Measurements from ENCODE around the gene SLC34A3.

Gene SLC34A3

DNA sequence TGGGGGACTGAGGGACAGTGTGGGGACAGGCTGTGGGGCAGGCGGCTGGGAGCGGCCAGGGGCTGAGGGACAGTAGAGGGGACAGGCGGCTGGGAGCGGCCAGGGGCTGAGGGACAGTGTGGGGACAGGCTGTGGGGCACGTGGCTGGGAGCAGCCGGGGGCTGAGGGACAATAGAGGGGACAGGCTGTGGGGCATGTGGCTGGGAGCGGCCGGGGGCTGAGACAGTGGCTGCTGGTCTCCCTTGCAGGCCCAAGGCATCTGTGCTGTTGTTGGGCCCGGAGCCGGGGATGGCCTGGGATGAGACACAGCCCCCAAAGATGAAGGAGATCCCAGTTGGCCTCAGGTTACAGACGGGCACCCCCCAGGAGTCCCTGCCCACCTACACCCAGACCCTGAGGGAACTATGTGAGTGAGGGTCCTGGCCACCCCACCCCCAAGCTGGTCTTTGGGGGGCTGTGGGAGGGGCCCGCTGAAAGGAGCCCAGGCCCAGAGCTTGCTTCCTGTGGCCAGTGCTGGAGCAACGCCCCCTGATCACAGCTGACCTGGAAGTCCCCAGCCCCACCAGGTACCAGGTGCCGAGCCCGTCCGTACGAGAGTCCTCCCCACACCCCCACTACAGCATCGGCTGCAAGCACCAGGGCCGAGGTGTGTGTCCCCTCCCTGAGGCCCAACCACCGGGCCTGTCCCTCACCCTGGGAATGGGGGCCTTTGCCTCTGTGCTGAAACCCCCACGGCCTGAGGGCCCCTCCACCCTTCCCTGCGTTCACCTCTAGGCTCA, 21.0 kb downstream of the SLC34A3 start:
- H3K9ac ChIP-seq: no peak overlapping the region; a peak in 1 of 22 replicates
- H3K36me3 ChIP-seq: peaks cover 2 to 8% (median 6%) of the 10 kb centered on the region in 11 experiments; a peak in 18 of 22 replicates
- peaks cover 24 to 62% (median 45%) of the 10 kb centered on the region in 10 experiments for H3K4me1 ChIP-seq
- H3K27me3 ChIP-seq: no peaks in the 10 kb centered on the region
- no peak for TF ChIP-seq Cebpa-rat (IDR thresholded peaks at IDR 0.05)
- H3K27ac ChIP-seq: no peak overlapping the region
- H3K4me3 ChIP-seq: no peak overlapping the region
- H3K9me3 ChIP-seq (replicated peaks in 1 of 11): no peaks in the 10 kb centered on the region
- no peak overlapping the region for H3K4me2 ChIP-seq
- peaks cover 4 to 19% (median 13%) of the 10 kb centered on the region in 11 experiments; a peak in 20 of 22 replicates for H4K20me1 ChIP-seq

DNA sequence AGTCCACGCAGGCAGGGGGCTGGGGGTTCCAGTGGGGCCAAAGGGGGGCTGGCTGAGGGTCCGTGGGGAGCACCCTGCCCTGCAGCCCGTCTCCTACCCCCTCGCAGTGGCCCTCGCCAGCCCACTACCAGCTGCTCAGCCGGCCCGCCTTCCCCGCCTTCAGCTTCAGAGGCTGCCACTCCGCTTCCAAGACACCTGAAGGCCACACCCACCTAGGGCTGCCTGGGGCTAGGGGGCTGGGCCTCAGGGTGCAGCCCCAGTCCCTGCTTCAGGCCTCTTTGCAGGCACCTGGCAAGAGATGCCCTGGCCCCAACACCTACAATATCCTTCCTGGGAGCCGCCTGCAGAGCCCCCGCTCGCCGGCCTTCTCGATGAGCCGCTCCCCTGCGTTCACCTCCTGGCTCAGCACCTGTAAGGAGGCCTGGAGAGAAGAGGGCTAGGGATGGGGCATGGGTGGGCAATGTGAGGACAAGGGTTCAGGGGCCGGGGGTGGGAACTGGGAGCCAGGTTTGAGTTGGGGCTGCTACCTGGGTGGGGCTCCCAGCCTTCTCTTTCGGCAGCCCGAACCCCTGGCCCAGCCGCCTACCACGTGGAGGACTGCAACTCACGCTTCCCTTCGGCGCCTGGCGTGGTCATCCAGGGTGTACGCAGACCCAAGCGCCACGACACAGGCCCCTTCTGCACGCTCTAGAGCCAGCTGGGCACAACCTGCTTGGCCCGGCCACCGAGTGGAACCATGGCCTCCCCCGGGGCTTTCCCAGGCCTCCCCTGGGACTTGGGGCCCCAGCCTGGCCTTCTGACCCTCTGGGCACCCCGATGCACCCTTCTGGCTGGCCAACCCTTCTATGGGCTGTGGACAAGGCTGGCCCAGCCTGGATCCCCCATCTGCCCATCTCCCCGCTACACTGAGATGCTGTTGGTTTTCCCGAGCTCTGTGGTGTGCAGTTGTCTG, 22.1 kb downstream of the SLC34A3 start:
- Histone ChIP-seq H3K9ac (peak overlapping the region in 4 of 11 experiments; percentile 88 to 95 (median 94); a peak in 4 of 22 replicates), H3K36me3 (peaks cover 10 to 18% (median 14%) of the 10 kb centered on the region in 11 experiments; a peak in 19 of 22 replicates), H3K27ac (no peak overlapping the region), H3K4me2 (peak overlapping the region; percentile 95 to 100 (median 99); a peak in 21 of 22 replicates), H4K20me1 (peaks cover 7 to 26% (median 19%) of the 10 kb centered on the region in 11 experiments; a peak in 20 of 22 replicates), H3K9me3 (replicated peaks in 1 of 11) (no peaks in the 10 kb centered on the region), H3K4me1 (peaks cover 33 to 62% (median 52%) of the 10 kb centered on the region in 10 experiments), H3K4me3 (no peak overlapping the region), H3K27me3 (no peaks in the 10 kb centered on the region)
- TF ChIP-seq Cebpa-rat (IDR thresholded peaks at IDR 0.05): no peak

DNA sequence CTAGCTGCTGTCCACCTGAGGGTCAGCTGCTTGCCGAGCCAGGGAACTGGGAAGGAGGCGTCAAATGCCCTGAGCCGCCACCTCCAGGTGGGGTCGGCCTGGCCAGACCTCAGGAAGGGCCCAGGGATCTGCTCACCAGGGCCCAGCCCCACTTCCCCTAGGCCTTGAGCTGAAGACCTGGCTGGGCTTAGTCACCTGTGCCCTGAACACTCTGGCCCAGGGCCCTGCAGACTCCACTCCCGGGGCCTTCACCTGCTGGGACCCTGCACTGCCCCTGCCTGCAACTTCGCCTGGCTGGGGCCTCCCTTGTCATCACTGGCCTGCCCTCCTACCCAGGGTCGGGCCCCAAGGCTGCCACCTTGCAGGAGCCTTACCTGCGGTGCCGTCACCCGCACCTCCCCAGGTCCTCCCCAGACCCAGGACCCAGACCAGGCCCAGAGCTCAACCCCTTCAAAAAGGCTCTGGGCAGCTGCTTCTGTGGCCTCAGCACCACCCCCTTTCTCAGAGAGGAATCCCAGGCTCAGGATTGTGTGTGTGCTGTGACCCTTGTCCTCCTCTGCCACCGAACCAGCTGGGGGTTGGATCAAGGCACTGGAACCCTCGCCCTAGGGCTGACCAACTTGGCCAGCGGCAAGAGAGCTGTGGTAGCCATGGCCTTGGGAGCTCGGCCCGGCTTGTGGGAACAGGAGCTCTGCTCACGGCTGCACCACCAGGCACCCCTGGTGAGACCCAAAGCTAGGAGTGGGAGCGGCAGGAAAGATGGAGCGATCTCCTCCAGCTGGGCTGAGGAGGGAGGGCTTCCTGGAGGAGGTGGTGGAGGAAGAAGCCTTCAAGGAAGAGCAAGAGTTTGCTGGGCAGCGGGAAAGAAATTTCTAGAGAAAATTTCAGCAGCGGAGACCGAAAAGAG, 23.3 kb downstream of the SLC34A3 start:
- H3K4me2 ChIP-seq: peak overlapping the region; percentile 95 to 100 (median 99)
- H4K20me1 ChIP-seq: peaks cover 8 to 38% (median 19%) of the 10 kb centered on the region in 11 experiments; a peak in 20 of 22 replicates
- H3K9ac ChIP-seq: peak overlapping the region; percentile 83 to 97 (median 90)
- peaks cover 39 to 70% (median 57%) of the 10 kb centered on the region in 10 experiments for H3K4me1 ChIP-seq
- H3K27ac ChIP-seq: peak overlapping the region in 10 of 11 experiments; percentile 61 to 91 (median 84); a peak in 17 of 22 replicates
- H3K4me3 ChIP-seq: peak overlapping the region; percentile 86 to 100 (median 97)
- no peaks in the 10 kb centered on the region for H3K9me3 ChIP-seq (replicated peaks in 1 of 11)
- peaks cover 16 to 30% (median 25%) of the 10 kb centered on the region in 11 experiments for H3K36me3 ChIP-seq
- TF ChIP-seq Cebpa-rat (IDR thresholded peaks at IDR 0.05): no peak
- H3K27me3 ChIP-seq: no peaks in the 10 kb centered on the region

DNA sequence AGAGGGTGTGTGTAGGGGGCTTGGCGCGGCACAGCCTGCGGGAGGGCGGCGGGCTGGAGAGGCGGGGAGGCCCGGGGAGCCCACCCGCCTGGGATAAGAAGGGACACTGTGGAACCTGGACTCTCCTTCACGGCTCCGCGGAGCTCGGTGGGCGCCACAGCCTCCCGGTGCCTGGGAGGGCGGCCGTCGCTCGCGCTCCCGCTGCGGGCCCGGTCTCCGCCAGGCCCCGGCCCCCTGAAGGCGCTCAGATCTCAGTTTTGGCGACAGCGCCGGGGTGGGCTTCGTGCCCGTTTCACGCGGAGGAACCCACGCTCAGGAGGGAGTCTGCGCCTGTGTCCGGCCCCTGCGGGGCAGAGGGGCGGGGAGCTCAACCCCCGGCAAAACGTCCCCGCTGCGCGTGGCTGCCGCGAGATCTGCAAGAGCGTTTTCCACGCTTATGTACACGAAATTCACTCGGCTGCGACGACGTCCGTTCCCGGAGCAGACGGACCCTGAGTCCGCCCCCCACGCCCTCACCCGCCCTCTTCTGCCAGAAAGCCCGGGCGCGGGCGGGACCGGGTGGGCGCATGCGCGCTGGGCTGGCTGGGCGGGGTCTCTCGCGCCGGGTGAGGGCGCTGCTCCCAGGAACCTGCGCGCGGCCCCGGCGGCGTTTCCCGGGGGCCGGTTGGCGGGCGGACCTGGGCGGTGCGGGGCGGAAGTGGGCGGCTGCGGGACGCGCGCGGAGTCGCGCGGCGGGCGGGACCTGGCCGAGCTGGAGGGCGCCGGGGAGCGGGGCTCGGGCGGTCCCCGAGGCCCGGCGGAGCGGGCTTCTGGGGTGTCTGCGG, 24.1 kb downstream of the SLC34A3 start, which contains the start of gene NELFB:
Gene NELFB (plus strand): TSS at position 704 of the 824 bp plus-strand sequence.
- peaks cover 43 to 74% (median 59%) of the 10 kb centered on the region in 10 experiments for H3K4me1 ChIP-seq
- peak within 1 kb of the TSS; percentile 86 to 100 (median 97) for H3K4me3 ChIP-seq
- peaks cover 22 to 38% (median 30%) of the 10 kb centered on the region in 11 experiments for H3K36me3 ChIP-seq
- H3K9ac ChIP-seq: peak within 1 kb of the TSS; percentile 83 to 97 (median 90)
- H4K20me1 ChIP-seq: peaks cover 12 to 41% (median 20%) of the 10 kb centered on the region in 11 experiments; a peak in 20 of 22 replicates
- H3K4me2 ChIP-seq: peak within 1 kb of the TSS; percentile 96 to 100 (median 99)
- H3K9me3 ChIP-seq (replicated peaks in 1 of 11): no peaks in the 10 kb centered on the region
- H3K27me3 ChIP-seq: no peaks in the 10 kb centered on the region
- TF ChIP-seq Cebpa-rat (IDR thresholded peaks at IDR 0.05): no peak
- H3K27ac ChIP-seq: peak within 1 kb of the TSS; percentile 42 to 91 (median 85); a peak in 21 of 22 replicates

DNA sequence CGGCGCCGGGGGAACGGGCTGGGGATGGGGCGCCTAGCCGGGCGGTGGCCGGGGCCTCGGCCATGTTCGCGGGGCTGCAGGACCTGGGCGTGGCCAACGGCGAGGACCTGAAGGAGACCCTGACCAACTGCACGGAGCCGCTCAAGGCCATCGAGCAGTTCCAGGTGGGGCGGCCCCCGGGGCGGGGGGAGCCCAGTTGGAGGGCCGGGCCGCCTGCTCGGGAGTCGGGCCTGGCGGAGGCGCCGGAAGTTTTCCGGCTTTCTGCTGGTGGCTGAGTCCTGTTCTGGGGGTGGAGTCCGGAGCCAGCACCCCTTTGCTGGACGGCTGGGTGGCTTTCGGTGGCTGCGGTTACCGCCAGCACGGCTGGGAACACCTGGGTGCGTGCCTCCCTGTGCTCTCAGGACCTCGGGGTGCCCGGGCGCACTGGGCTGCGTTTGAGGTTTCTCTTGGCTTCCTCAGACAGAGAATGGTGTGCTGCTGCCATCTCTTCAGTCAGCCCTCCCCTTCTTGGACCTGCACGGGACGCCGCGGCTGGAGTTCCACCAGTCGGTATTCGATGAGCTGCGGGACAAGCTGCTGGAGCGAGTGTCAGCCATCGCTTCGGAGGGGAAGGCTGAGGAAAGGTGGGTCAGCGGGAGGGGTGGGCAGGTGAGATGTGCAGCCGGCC, 24.9 kb downstream of the SLC34A3 start:
- Histone ChIP-seq H3K4me2 (peak overlapping the region; percentile 94 to 100 (median 98)), H4K20me1 (peaks cover 12 to 41% (median 20%) of the 10 kb centered on the region in 11 experiments; a peak in 20 of 22 replicates), H3K27ac (peak overlapping the region; percentile 42 to 91 (median 85); a peak in 21 of 22 replicates), H3K27me3 (no peaks in the 10 kb centered on the region), H3K9me3 (replicated peaks in 1 of 11) (no peaks in the 10 kb centered on the region), H3K4me3 (peak overlapping the region; percentile 86 to 100 (median 97)), H3K4me1 (peaks cover 43 to 68% (median 56%) of the 10 kb centered on the region in 10 experiments), H3K9ac (peak overlapping the region; percentile 83 to 97 (median 90)), H3K36me3 (peaks cover 22 to 40% (median 30%) of the 10 kb centered on the region in 11 experiments)
- TF ChIP-seq Cebpa-rat (IDR thresholded peaks at IDR 0.05): no peak

DNA sequence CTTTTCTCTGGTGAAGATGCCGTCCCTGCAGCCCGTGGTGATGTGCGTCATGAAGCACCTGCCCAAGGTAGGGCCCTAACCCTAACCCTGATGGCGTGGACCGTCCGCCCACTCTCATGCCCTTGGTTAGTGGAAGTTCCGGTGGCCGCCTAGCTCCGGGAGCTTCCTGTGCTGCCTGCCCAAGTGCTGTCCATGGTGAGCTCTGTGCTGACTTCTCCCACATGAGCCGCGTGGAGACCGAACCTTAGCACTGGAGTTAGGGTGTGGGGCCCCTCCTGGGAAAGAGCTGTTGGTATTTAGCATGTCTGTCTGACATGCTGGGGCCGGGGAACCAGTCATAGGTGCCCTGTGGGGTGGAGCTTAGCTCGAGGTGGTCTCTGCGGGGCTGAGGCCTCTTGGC, 25.7 kb downstream of the SLC34A3 start:
- H3K27me3 ChIP-seq: no peaks in the 10 kb centered on the region
- peaks cover 43 to 64% (median 52%) of the 10 kb centered on the region in 10 experiments for H3K4me1 ChIP-seq
- H3K36me3 ChIP-seq: peaks cover 24 to 47% (median 38%) of the 10 kb centered on the region in 11 experiments
- H3K4me2 ChIP-seq: peak overlapping the region; percentile 94 to 100 (median 98)
- peak overlapping the region; percentile 83 to 97 (median 90) for H3K9ac ChIP-seq
- no peak for TF ChIP-seq Cebpa-rat (IDR thresholded peaks at IDR 0.05)
- H3K4me3 ChIP-seq: peak overlapping the region; percentile 86 to 100 (median 97)
- no peaks in the 10 kb centered on the region for H3K9me3 ChIP-seq (replicated peaks in 1 of 11)
- peaks cover 12 to 41% (median 20%) of the 10 kb centered on the region in 11 experiments; a peak in 20 of 22 replicates for H4K20me1 ChIP-seq
- peak overlapping the region in 5 of 11 experiments; percentile 80 to 91 (median 89); a peak in 7 of 22 replicates for H3K27ac ChIP-seq

All from BLaER1 treated with 17β-estradiol and CSF1 and Interleukin-3, amounts not matched to agents 10 nM and 100 nM (cell line).